ENCODE results near the gene RAB11A. TPM values are rescaled to one million over a fixed set of nuclear protein-coding genes. Genes with fewer than 3 reads are reported as not detected.

Gene RAB11A
- total RNA-seq, 2 donors from 2014 or later = 178 to 223 TPM

GRCh38 chr15:65836665-65837064 is 32.6 kb upstream of the RAB11A start:
- Histone ChIP-seq H3K36me3 (no peaks in the 10 kb centered on the region), H3K4me3 (no peak overlapping the region), H3K4me1 (replicated peaks) (peaks cover 14% of the 10 kb centered on the region), H3K27ac (no peak overlapping the region), H3K9me3 (no peaks in the 10 kb centered on the region), H3K27me3 (replicated peaks; ENCODE audit: insufficient read depth) (no peaks in the 10 kb centered on the region)
- DNase-seq (ENCODE audit: low spot score) = no peak
- intact Hi-C loops (cut with DNase I) = loop anchor here (10.0 kb wide), 1 partner anchor 202 kb away; no protein-coding TSS in a partner anchor
- 91% methylated on average over 4 of the region's 4 CpGs for WGBS
- no peak for TF ChIP-seq POLR2AphosphoS5 (IDR thresholded peaks at IDR 0.05)
- TF ChIP-seq POLR2A (IDR thresholded peaks at IDR 0.05) = no peak
- TF ChIP-seq CTCF (IDR thresholded peaks at IDR 0.05) = no peak

- H3K4me1 ChIP-seq (replicated peaks) = peaks cover 14% of the 10 kb centered on the region
- WGBS = 76% methylated on average over 6 of the region's 6 CpGs
- no peak overlapping the region for H3K4me3 ChIP-seq
- no peaks in the 10 kb centered on the region for H3K36me3 ChIP-seq
- DNase-seq (ENCODE audit: low spot score) = no peak
- TF ChIP-seq POLR2A (IDR thresholded peaks at IDR 0.05) = no peak
- TF ChIP-seq POLR2AphosphoS5 (IDR thresholded peaks at IDR 0.05) = no peak
- no peak for TF ChIP-seq CTCF (IDR thresholded peaks at IDR 0.05)
- no peaks in the 10 kb centered on the region for H3K9me3 ChIP-seq
- intact Hi-C loops (cut with DNase I) = loop anchor here (10.0 kb wide), 1 partner anchor 203 kb away; no protein-coding TSS in a partner anchor
- no peak overlapping the region for H3K27ac ChIP-seq
- no peaks in the 10 kb centered on the region for H3K27me3 ChIP-seq (replicated peaks; ENCODE audit: insufficient read depth)
These were observed 31.7 kb upstream of the RAB11A start for GRCh38 chr15:65837301-65838294.

GRCh38 chr15:65839354-65839901 is 29.9 kb upstream of the RAB11A start:
- Histone ChIP-seq H3K27ac (no peak overlapping the region), H3K4me1 (replicated peaks) (peaks cover 2% of the 10 kb centered on the region), H3K36me3 (no peaks in the 10 kb centered on the region), H3K9me3 (no peaks in the 10 kb centered on the region), H3K4me3 (no peak overlapping the region), H3K27me3 (replicated peaks; ENCODE audit: insufficient read depth) (no peaks in the 10 kb centered on the region)
- no peak for DNase-seq (ENCODE audit: low spot score)
- TF ChIP-seq POLR2A (IDR thresholded peaks at IDR 0.05) (no peak), POLR2AphosphoS5 (IDR thresholded peaks at IDR 0.05) (no peak), CTCF (IDR thresholded peaks at IDR 0.05) (no peak)
- intact Hi-C loops (cut with DNase I) = loop anchor here (10.0 kb wide), 1 partner anchor 205 kb away; no protein-coding TSS in a partner anchor
- WGBS = 89% methylated on average over 5 of the region's 5 CpGs

DNA sequence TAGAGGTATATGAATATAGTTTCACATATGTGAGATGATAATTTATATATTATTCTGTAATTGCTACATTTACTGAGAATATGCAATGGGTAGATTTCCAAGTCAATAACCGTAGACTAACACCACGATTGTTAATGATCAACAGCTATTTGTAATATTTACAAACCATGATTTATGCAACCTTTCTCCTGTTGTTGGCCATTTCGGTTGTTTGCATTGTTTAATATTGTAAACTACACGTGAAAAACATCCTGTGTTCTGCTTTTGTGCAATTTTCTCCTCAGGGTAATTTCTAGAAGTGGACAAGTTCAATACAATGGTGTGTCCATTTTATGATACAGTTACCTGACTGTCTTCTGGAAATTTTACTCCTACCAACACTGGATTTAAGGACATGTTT is 29.3 kb upstream of the RAB11A start:
- H3K9me3 ChIP-seq = no peaks in the 10 kb centered on the region
- H3K27me3 ChIP-seq (replicated peaks; ENCODE audit: insufficient read depth) = no peaks in the 10 kb centered on the region
- H3K4me1 ChIP-seq (replicated peaks) = peaks cover 2% of the 10 kb centered on the region
- H3K4me3 ChIP-seq = no peak overlapping the region
- WGBS = 82% methylated on average over 4 of the region's 4 CpGs
- no peak for DNase-seq (ENCODE audit: low spot score)
- no peak overlapping the region for H3K27ac ChIP-seq
- H3K36me3 ChIP-seq = no peaks in the 10 kb centered on the region
- no peak for TF ChIP-seq CTCF (IDR thresholded peaks at IDR 0.05)
- no peak for TF ChIP-seq POLR2AphosphoS5 (IDR thresholded peaks at IDR 0.05)
- TF ChIP-seq POLR2A (IDR thresholded peaks at IDR 0.05) = no peak
- intact Hi-C loops (cut with DNase I) = loop anchor here (10.0 kb wide), 1 partner anchor 205 kb away; no protein-coding TSS in a partner anchor

Data from prostate gland (tissue), 2 donors.